SK-N-SH treated with all-trans-retinoic acid at 6 μM for 48 hours (cell line): ENCODE data around the gene CAPN13.

Experiments used
- ATAC-seq: fragments of 200-7000 bp; cut with Tn5 transposase; 3 replicates; pipeline ENCODE4 v1.9.1; 2020; ENCODE audit warnings: mild to moderate bottlenecking, moderate library complexity
- ARNTL ChIP-seq: fragments of 450-650 bp; formaldehyde crosslinking; IDR thresholded peaks from 2 replicates; pipeline ENCODE4 v1.5.0; 2020; ENCODE audit warnings: low read depth, mild to moderate bottlenecking, moderate library complexity, borderline replicate concordance
- BACH2 ChIP-seq: fragments of 250-450 bp; sonication (Bioruptor Pico); IDR thresholded peaks from 2 replicates; pipeline ENCODE4 v1.9.0; 2021; ENCODE audit warnings: mild to moderate bottlenecking, borderline replicate concordance
- CSDC2 ChIP-seq: fragments of 250-450 bp; sonication (Bioruptor Pico); IDR thresholded peaks from 2 replicates; pipeline ENCODE4 v1.5.0; 2020; ENCODE audit warnings: mild to moderate bottlenecking, moderate library complexity
- ESRRG ChIP-seq: fragments of 250-450 bp; sonication (Bioruptor Pico); IDR thresholded peaks from 2 replicates; pipeline ENCODE4 v1.6.1; 2021; ENCODE audit warnings: mild to moderate bottlenecking
- GLIS3 ChIP-seq: fragments of 250-450 bp; sonication (Bioruptor Pico); IDR thresholded peaks from 2 replicates; pipeline ENCODE4 v1.5.0; 2020; ENCODE audit warnings: mild to moderate bottlenecking, moderate library complexity
- ISL1 ChIP-seq: fragments of 250-450 bp; sonication (Bioruptor Pico); IDR thresholded peaks from 2 replicates; pipeline ENCODE4 v2.1.2; 2022; ENCODE audit warnings: mild to moderate bottlenecking, moderate library complexity
- OSR1 ChIP-seq: fragments of 250-450 bp; sonication (Bioruptor Pico); IDR thresholded peaks from 2 replicates; pipeline ENCODE4 v1.8.0; 2022; ENCODE audit warnings: moderate library complexity, mild to moderate bottlenecking, inconsistent platforms
- PPARA ChIP-seq: fragments of 250-450 bp; sonication (Bioruptor Pico); IDR thresholded peaks from 2 replicates; pipeline ENCODE4 v1.5.0; 2020; ENCODE audit warnings: mild to moderate bottlenecking, borderline replicate concordance
- RARB ChIP-seq: fragments of 250-450 bp; sonication (Bioruptor Pico); IDR thresholded peaks from 2 replicates; pipeline ENCODE4 v1.8.0; 2021; ENCODE audit warnings: mild to moderate bottlenecking, moderate library complexity
- SNAI2 ChIP-seq: fragments of 250-450 bp; sonication (Bioruptor Pico); IDR thresholded peaks from 2 replicates; pipeline ENCODE4 v1.5.0; 2020; ENCODE audit warnings: mild to moderate bottlenecking, moderate library complexity
- TCF4 ChIP-seq: fragments of 250-450 bp; sonication (Bioruptor Pico); IDR thresholded peaks from 2 replicates; pipeline ENCODE4 v1.8.0; 2021; ENCODE audit warnings: mild to moderate bottlenecking, moderate library complexity, borderline replicate concordance
- TOX ChIP-seq: fragments of 250-450 bp; sonication (Bioruptor Pico); IDR thresholded peaks from 2 replicates; pipeline ENCODE4 v1.8.0; 2021; ENCODE audit warnings: mild to moderate bottlenecking, moderate library complexity, borderline replicate concordance
- ZC3H10 ChIP-seq: fragments of 250-450 bp; sonication (Bioruptor Pico); IDR thresholded peaks from 2 replicates; pipeline ENCODE4 v1.5.1; 2021; ENCODE audit warnings: mild to moderate bottlenecking, moderate library complexity
- ZFP3 ChIP-seq: fragments of 250-450 bp; sonication (Bioruptor Pico); IDR thresholded peaks from 2 replicates; pipeline ENCODE4 v1.5.0; 2020; ENCODE audit warnings: mild to moderate bottlenecking, moderate library complexity
- ZFP30 ChIP-seq: fragments of 450-650 bp; formaldehyde crosslinking; IDR thresholded peaks from 2 replicates; pipeline ENCODE4 v1.5.0; 2022; ENCODE audit warnings: mild to moderate bottlenecking, moderate library complexity
- ZNF565 ChIP-seq: fragments of 450-650 bp; formaldehyde crosslinking; conservative IDR thresholded peaks from 2 replicates; pipeline ENCODE4 v1.5.0; 2020; ENCODE audit warnings: low read depth, mild to moderate bottlenecking, moderate library complexity
- ZNF70 ChIP-seq: fragments of 450-650 bp; formaldehyde crosslinking; IDR thresholded peaks from 2 replicates; pipeline ENCODE4 v1.5.0; 2020; ENCODE audit warnings: mild to moderate bottlenecking, moderate library complexity
- ZNF8 ChIP-seq: fragments of 450-650 bp; formaldehyde crosslinking; IDR thresholded peaks from 2 replicates; pipeline ENCODE4 v1.5.0; 2020; ENCODE audit warnings: mild to moderate bottlenecking, moderate library complexity
- TF ChIP-seq, protein P1 (sequence below): fragments of 250-450 bp; sonication (Bioruptor Pico); IDR thresholded peaks from 2 replicates; pipeline ENCODE4 v1.8.0; 2020; ENCODE audit warnings: mild to moderate bottlenecking, moderate library complexity, borderline replicate concordance
- TF ChIP-seq, protein P2 (sequence below): fragments of 250-450 bp; sonication (Bioruptor Pico); IDR thresholded peaks from 2 replicates; pipeline ENCODE4 v1.5.1; 2020; ENCODE audit warnings: low read depth, mild to moderate bottlenecking, moderate library complexity
- TF ChIP-seq, protein P3 (sequence below): fragments of 250-450 bp; sonication (Bioruptor Pico); IDR thresholded peaks from 2 replicates; pipeline ENCODE4 v1.5.1; 2021; ENCODE audit warnings: mild to moderate bottlenecking, moderate library complexity
- TF ChIP-seq, protein P4 (sequence below): fragments of 250-450 bp; sonication (Bioruptor Pico); IDR thresholded peaks from 2 replicates; pipeline ENCODE4 v1.8.0; 2021; ENCODE audit warnings: low read depth, mild to moderate bottlenecking, moderate library complexity, borderline replicate concordance

Gene CAPN13

DNA sequence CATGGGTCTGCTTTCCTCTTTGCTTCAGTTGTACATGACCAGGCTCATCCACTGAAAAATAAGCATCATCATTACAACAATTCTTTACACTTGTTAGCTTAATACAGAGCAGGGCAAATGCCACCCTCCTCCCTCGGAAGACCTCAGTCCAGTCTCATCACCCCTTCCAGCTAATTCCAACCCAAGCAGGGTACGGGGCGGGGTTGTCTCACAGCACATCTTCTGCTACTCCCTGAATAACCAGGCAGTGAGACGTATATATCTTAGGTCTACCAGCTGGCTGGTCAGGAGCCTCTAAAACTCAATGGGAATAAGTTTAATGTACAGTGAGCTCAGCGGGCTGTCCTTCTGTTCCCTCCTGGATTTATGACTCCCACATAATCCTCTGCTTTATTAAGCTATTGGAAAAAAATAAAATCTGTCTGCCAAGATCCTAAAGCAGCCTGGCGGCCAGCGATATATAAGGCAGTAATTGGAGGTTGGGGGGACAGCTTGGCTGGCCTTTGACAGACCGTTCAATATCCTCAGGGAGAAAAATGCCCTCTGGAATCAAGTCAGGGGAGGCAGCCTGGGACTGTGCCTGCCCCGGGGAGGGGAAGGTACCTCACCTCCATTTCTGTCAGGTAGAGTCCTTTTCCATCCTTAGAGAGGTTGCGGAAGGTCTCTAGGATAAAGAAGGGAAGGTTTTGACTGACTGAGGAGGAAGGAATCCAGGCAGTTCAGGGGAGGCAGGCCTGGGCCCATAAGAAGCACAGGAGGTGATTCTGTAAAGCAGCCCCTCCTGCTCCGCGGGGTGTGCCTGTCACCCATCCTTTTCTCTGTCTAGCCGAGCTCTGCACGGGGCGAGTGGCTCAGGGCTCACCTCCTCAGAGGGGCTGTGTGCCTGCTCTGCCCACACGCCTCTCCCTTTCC lies 76.3 kb downstream of the CAPN13 start:
- no peak for TF ChIP-seq ISL1
- TF ChIP-seq TCF4 (CRISPR knock-in tag) = no peak
- no peak for TF ChIP-seq ZC3H10 (CRISPR knock-in tag)
- TF ChIP-seq ESRRG (CRISPR knock-in tag) = no peak
- TF ChIP-seq TOX (CRISPR knock-in tag) = no peak
- no peak for TF ChIP-seq ZNF565
- TF ChIP-seq SNAI2 (CRISPR knock-in tag) = no peak
- TF ChIP-seq ZNF8 = no peak
- no peak for TF ChIP-seq ZFP30 (CRISPR knock-in tag)
- no peak for TF ChIP-seq OSR1 (CRISPR knock-in tag)
- no peak for TF ChIP-seq ZNF70 (CRISPR knock-in tag)
- no peak for TF ChIP-seq RARB
- no peak for TF ChIP-seq BACH2 (CRISPR knock-in tag)
- no peak for TF ChIP-seq CSDC2 (CRISPR knock-in tag)
- no peak for TF ChIP-seq ZFP3 (CRISPR knock-in tag)
- TF ChIP-seq, protein P1, sequence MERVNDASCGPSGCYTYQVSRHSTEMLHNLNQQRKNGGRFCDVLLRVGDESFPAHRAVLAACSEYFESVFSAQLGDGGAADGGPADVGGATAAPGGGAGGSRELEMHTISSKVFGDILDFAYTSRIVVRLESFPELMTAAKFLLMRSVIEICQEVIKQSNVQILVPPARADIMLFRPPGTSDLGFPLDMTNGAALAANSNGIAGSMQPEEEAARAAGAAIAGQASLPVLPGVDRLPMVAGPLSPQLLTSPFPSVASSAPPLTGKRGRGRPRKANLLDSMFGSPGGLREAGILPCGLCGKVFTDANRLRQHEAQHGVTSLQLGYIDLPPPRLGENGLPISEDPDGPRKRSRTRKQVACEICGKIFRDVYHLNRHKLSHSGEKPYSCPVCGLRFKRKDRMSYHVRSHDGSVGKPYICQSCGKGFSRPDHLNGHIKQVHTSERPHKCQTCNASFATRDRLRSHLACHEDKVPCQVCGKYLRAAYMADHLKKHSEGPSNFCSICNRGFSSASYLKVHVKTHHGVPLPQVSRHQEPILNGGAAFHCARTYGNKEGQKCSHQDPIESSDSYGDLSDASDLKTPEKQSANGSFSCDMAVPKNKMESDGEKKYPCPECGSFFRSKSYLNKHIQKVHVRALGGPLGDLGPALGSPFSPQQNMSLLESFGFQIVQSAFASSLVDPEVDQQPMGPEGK (CRISPR knock-in tag) = no peak
- TF ChIP-seq, protein P2, sequence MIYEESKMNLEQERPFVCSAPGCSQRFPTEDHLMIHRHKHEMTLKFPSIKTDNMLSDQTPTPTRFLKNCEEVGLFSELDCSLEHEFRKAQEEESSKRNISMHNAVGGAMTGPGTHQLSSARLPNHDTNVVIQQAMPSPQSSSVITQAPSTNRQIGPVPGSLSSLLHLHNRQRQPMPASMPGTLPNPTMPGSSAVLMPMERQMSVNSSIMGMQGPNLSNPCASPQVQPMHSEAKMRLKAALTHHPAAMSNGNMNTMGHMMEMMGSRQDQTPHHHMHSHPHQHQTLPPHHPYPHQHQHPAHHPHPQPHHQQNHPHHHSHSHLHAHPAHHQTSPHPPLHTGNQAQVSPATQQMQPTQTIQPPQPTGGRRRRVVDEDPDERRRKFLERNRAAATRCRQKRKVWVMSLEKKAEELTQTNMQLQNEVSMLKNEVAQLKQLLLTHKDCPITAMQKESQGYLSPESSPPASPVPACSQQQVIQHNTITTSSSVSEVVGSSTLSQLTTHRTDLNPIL (CRISPR knock-in tag) = no peak
- TF ChIP-seq PPARA (CRISPR knock-in tag) = no peak
- TF ChIP-seq ARNTL = no peak
- ATAC-seq = no peak

DNA sequence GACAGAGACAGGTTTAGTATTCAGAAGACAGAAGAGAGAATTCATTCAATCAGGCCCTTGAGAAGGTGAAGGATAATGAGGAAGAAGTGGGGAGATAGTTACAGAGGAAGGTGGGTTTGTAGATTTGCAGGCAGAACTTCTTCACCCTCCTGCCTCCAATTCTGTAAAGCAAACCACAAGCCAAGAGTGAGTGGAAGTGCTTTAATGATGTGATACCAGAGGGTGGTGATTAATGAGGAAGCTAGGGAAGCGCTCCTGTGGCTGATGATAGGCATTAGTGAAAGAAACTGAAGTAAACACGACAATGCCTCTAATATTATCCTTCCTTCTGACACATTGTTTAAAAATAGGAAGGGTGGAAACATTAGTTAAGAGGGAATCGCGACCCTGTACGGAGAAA lies 78.2 kb downstream of the CAPN13 start:
- ATAC-seq = no peak

DNA sequence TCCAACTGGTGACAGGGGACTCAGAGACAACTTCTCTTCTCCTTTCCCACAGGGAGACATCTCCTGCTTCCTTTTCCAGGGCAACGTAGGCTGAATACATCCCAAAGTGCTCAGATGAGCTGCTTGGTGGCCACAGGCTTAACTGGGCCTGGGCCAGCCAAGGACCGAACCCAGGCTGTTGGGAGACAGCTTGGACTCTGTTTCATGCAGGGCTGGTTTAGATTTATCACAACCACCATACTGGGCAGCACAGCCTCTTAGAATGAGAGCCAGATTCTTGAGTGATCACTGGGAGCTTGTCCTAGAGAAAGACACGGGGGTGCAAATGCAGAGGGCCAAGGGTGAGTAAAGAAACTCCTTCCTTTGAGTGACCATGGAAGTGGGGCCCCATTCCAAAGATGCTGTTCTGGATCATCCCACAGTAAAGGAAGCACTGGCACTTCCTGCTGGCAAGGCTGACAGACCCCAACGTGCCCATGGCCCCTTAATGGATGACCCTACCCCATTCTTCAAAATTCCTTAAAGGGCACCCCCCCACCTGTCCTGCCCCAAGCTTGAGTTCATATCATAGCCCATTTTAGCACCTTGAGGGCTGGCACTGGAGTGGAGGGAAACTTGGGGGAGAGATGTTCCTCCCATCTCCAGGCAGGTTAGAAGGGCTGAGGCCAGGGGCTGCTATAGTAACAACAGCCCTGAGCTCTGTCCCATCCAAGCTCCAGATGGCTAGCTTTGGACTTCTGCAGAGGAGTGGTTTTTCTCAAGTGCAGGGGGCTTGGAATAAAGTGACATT lies 84.1 kb downstream of the CAPN13 start:
- no peak for ATAC-seq
- TF ChIP-seq BACH2 (CRISPR knock-in tag) = no peak
- TF ChIP-seq SNAI2 (CRISPR knock-in tag) = no peak
- no peak for TF ChIP-seq ZFP3 (CRISPR knock-in tag)
- TF ChIP-seq, protein P3, sequence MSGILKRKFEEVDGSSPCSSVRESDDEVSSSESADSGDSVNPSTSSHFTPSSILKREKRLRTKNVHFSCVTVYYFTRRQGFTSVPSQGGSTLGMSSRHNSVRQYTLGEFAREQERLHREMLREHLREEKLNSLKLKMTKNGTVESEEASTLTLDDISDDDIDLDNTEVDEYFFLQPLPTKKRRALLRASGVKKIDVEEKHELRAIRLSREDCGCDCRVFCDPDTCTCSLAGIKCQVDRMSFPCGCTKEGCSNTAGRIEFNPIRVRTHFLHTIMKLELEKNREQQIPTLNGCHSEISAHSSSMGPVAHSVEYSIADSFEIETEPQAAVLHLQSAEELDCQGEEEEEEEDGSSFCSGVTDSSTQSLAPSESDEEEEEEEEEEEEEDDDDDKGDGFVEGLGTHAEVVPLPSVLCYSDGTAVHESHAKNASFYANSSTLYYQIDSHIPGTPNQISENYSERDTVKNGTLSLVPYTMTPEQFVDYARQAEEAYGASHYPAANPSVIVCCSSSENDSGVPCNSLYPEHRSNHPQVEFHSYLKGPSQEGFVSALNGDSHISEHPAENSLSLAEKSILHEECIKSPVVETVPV (CRISPR knock-in tag) = no peak
- TF ChIP-seq, protein P4, sequence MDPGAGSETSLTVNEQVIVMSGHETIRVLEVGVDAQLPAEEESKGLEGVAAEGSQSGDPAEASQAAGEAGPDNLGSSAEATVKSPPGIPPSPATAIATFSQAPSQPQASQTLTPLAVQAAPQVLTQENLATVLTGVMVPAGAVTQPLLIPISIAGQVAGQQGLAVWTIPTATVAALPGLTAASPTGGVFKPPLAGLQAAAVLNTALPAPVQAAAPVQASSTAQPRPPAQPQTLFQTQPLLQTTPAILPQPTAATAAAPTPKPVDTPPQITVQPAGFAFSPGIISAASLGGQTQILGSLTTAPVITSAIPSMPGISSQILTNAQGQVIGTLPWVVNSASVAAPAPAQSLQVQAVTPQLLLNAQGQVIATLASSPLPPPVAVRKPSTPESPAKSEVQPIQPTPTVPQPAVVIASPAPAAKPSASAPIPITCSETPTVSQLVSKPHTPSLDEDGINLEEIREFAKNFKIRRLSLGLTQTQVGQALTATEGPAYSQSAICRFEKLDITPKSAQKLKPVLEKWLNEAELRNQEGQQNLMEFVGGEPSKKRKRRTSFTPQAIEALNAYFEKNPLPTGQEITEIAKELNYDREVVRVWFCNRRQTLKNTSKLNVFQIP = no peak
- no peak for TF ChIP-seq PPARA (CRISPR knock-in tag)
- no peak for TF ChIP-seq OSR1 (CRISPR knock-in tag)
- no peak for TF ChIP-seq ZC3H10 (CRISPR knock-in tag)
- no peak for TF ChIP-seq ZNF8
- TF ChIP-seq ZNF565 = no peak
- no peak for TF ChIP-seq RARB
- TF ChIP-seq ZNF70 (CRISPR knock-in tag) = no peak
- TF ChIP-seq GLIS3 = no peak
- no peak for TF ChIP-seq ARNTL

More for the DNA sequence above, 78.2 kb downstream of the CAPN13 start:
- no peak for TF ChIP-seq BACH2 (CRISPR knock-in tag)
- TF ChIP-seq RARB = no peak
- TF ChIP-seq ZNF8 = no peak
- no peak for TF ChIP-seq ISL1
- no peak for TF ChIP-seq ARNTL
- TF ChIP-seq, protein P4 = no peak
- TF ChIP-seq, protein P3 (CRISPR knock-in tag) = no peak
- TF ChIP-seq, all 23 proteins: peak for 0
